H9 (cell line): ENCODE results near the gene TGIF1. TPM values are rescaled to one million over a fixed set of nuclear protein-coding genes. Genes with fewer than 3 reads are reported as not detected.
A peak's percentile ranks its signal among the peaks of the same experiment; 100 is the strongest.

Experiments used
- DNase-seq: peaks from one replicate; pipeline ENCODE4 v3.0.0-alpha.2; 2017
- H2AFZ ChIP-seq: one replicate; pipeline ENCODE4 v1.6.1; 2013; ENCODE audit warnings: mild to moderate bottlenecking, low read length, control low read depth, moderate library complexity
- H2AK5ac ChIP-seq: 2 replicates; pipeline ENCODE4 v1.6.1; 2013; ENCODE audit warnings: low read length, control low read depth, mixed read lengths; ENCODE audit not compliant: insufficient read length
- H2BK120ac ChIP-seq: one replicate; pipeline ENCODE4 v1.6.1; 2013; ENCODE audit warnings: low read depth, mild to moderate bottlenecking, low read length, control low read depth, inconsistent platforms; ENCODE audit not compliant: poor library complexity, severe bottlenecking
- H2BK12ac ChIP-seq: 2 replicates; pipeline ENCODE4 v1.6.1; 2013; ENCODE audit warnings: low read length, control low read depth, mixed read lengths, low read depth; ENCODE audit not compliant: insufficient read length
- H2BK15ac ChIP-seq: 2 replicates; pipeline ENCODE4 v1.6.1; 2013; ENCODE audit warnings: low read depth, low read length, control low read depth
- H2BK20ac ChIP-seq: one replicate; pipeline ENCODE4 v1.6.1; 2013; ENCODE audit warnings: low read depth, mild to moderate bottlenecking, low read length, control low read depth, inconsistent platforms; ENCODE audit not compliant: poor library complexity, severe bottlenecking
- H2BK5ac ChIP-seq: 2 replicates; pipeline ENCODE4 v1.6.1; 2013; ENCODE audit warnings: low read length, control low read depth, mixed read lengths; ENCODE audit not compliant: insufficient read length
- H3K14ac ChIP-seq: 2 replicates; pipeline ENCODE4 v1.6.1; 2013; ENCODE audit warnings: low read length, control low read depth; ENCODE audit not compliant: insufficient read depth
- H3K18ac ChIP-seq: 2 replicates; pipeline ENCODE4 v1.6.1; 2013; ENCODE audit warnings: low read depth, mild to moderate bottlenecking, mixed read lengths, low read length, control low read depth; ENCODE audit not compliant: insufficient read length
- H3K23ac ChIP-seq: 2 replicates; pipeline ENCODE4 v1.6.1; 2013; ENCODE audit warnings: low read length, control low read depth, mixed read lengths, low read depth; ENCODE audit not compliant: insufficient read length
- H3K23me2 ChIP-seq: 2 replicates; pipeline ENCODE4 v1.6.1; 2013; ENCODE audit warnings: low read depth, mild to moderate bottlenecking, mixed read lengths, low read length, control low read depth; ENCODE audit not compliant: insufficient read length, poor library complexity, severe bottlenecking
- H3K27ac ChIP-seq: 2 replicates; pipeline ENCODE4 v1.5.1; 2013; ENCODE audit warnings: low read length, control low read depth, mixed read lengths, low read depth; ENCODE audit not compliant: insufficient read length
- H3K27me3 ChIP-seq: 2 replicates; pipeline ENCODE4 v1.6.1; 2013; ENCODE audit warnings: low read length, control low read depth, inconsistent platforms; ENCODE audit not compliant: insufficient read depth
- H3K4ac ChIP-seq: 2 replicates; pipeline ENCODE4 v1.6.1; 2013; ENCODE audit warnings: low read depth, mild to moderate bottlenecking, control low read depth, inconsistent platforms, low read length, moderate library complexity
- H3K4me1 ChIP-seq: 2 replicates; pipeline ENCODE4 v1.6.1; 2013; ENCODE audit warnings: low read length, control low read depth, inconsistent platforms; ENCODE audit not compliant: insufficient read depth
- H3K4me2 ChIP-seq: 2 replicates; pipeline ENCODE4 v1.6.1; 2013; ENCODE audit warnings: low read length, control low read depth, mixed read lengths; ENCODE audit not compliant: insufficient read length, insufficient read depth
- H3K56ac ChIP-seq: 2 replicates; pipeline ENCODE4 v1.6.1; 2013; ENCODE audit warnings: low read depth, mild to moderate bottlenecking, mixed read lengths, low read length, control low read depth; ENCODE audit not compliant: insufficient read length
- H3K79me1 ChIP-seq: 2 replicates; pipeline ENCODE4 v1.6.1; 2013; ENCODE audit warnings: low read depth, mild to moderate bottlenecking, moderate library complexity, low read length, control low read depth, inconsistent platforms; ENCODE audit not compliant: insufficient read depth, poor library complexity, severe bottlenecking
- H3K79me2 ChIP-seq: 2 replicates; pipeline ENCODE4 v1.6.1; 2013; ENCODE audit warnings: low read length, control low read depth, inconsistent platforms; ENCODE audit not compliant: insufficient read depth
- H3K9ac ChIP-seq: 2 replicates; pipeline ENCODE4 v1.6.1; 2013; ENCODE audit warnings: low read length, control low read depth, mixed read lengths; ENCODE audit not compliant: insufficient read length; ENCODE audit errors: extremely low read depth
- H3K9me3 ChIP-seq: one replicate; pipeline ENCODE4 v1.6.1; 2013; ENCODE audit warnings: low read depth, low read length, inconsistent platforms; ENCODE audit not compliant: control insufficient read depth
- H3T11ph ChIP-seq: one replicate; pipeline ENCODE4 v1.6.1; 2013; ENCODE audit warnings: mild to moderate bottlenecking, low read length, control low read depth, inconsistent platforms
- H4K20me1 ChIP-seq: one replicate; pipeline ENCODE4 v1.6.1; 2013; ENCODE audit not compliant: control insufficient read depth, insufficient read length, insufficient read depth
- H4K5ac ChIP-seq: 2 replicates; pipeline ENCODE4 v1.6.1; 2013; ENCODE audit warnings: low read depth, mild to moderate bottlenecking, mixed read lengths, low read length, control low read depth; ENCODE audit not compliant: insufficient read length
- H4K8ac ChIP-seq: replicated peaks from 2 replicates; pipeline ENCODE4 v1.6.1; 2013; ENCODE audit warnings: low read length, control low read depth, mixed read lengths, low read depth; ENCODE audit not compliant: insufficient read length
- H4K91ac ChIP-seq: 2 replicates; pipeline ENCODE4 v1.6.1; 2013; ENCODE audit warnings: low read depth, mild to moderate bottlenecking, moderate library complexity, mixed read lengths, low read length, control low read depth; ENCODE audit not compliant: insufficient read length
- H3K27ac Mint-ChIP-seq, 3 experiments: 2 replicates in 2 of 3; 3 replicates in 1 of 3; pipeline ENCODE4 v1.8.0; 2020 to 2021; ENCODE audit warnings: mixed read lengths in 3 of 3, mild to moderate bottlenecking in 1 of 3, moderate library complexity in 1 of 3
- H3K27me3 Mint-ChIP-seq: 2 replicates; pipeline ENCODE4 v1.8.0; 2021; ENCODE audit warnings: low read depth, mild to moderate bottlenecking, moderate library complexity, mixed read lengths
- H3K36me3 Mint-ChIP-seq, 3 experiments: 2 replicates in 2 of 3; 3 replicates in 1 of 3; pipeline ENCODE4 v1.8.0; 2020 to 2021; ENCODE audit warnings: low read depth in 3 of 3, mixed read lengths in 3 of 3; ENCODE audit not compliant: insufficient read depth in 1 of 3
- H3K4me1 Mint-ChIP-seq, 2 experiments: 2 replicates each; pipeline ENCODE4 v1.8.0; 2020; ENCODE audit warnings: mixed read lengths in 2 of 2
- H3K4me3 Mint-ChIP-seq, 2 experiments: 2 replicates in 1 of 2; 3 replicates in 1 of 2; pipeline ENCODE4 v1.8.0; 2020 to 2021; ENCODE audit warnings: mild to moderate bottlenecking in 2 of 2, mixed read lengths in 2 of 2, moderate library complexity in 1 of 2
- H3K9me3 Mint-ChIP-seq, 2 experiments: 2 replicates in 1 of 2; 3 replicates in 1 of 2; pipeline ENCODE4 v1.8.0; 2020; ENCODE audit warnings: mild to moderate bottlenecking in 2 of 2, mixed read lengths in 2 of 2, moderate library complexity in 1 of 2
- WGBS: extraction: QIAGEN DNeasy Blood & Tissue Kit; methylation state at CpG from one replicate; pipeline ENCODE4 v1.1.7; 2013; ENCODE audit warnings: missing lambda C conversion rate, low lambda C conversion rate, mixed read lengths; ENCODE audit not compliant: insufficient read length; ENCODE audit errors: extremely low coverage; 5-methylcytosine and 5-hydroxymethylcytosine counted together
- total RNA-seq: library from RNA; stranded (reverse); gene quantifications from 2 replicates; pipeline ENCODE4 v1.2.1, GENCODE V29; 2021
- TF ChIP-seq, protein P1 (sequence below): fragments of 200-600 bp; sonication (generic); conservative IDR thresholded peaks from 3 replicates; pipeline ENCODE4 v1.8.0; 2021; ENCODE audit warnings: antibody characterized with exemption, mild to moderate bottlenecking

Gene TGIF1
- total RNA-seq, 1 experiment from 2014 or later: 261 TPM

DNA sequence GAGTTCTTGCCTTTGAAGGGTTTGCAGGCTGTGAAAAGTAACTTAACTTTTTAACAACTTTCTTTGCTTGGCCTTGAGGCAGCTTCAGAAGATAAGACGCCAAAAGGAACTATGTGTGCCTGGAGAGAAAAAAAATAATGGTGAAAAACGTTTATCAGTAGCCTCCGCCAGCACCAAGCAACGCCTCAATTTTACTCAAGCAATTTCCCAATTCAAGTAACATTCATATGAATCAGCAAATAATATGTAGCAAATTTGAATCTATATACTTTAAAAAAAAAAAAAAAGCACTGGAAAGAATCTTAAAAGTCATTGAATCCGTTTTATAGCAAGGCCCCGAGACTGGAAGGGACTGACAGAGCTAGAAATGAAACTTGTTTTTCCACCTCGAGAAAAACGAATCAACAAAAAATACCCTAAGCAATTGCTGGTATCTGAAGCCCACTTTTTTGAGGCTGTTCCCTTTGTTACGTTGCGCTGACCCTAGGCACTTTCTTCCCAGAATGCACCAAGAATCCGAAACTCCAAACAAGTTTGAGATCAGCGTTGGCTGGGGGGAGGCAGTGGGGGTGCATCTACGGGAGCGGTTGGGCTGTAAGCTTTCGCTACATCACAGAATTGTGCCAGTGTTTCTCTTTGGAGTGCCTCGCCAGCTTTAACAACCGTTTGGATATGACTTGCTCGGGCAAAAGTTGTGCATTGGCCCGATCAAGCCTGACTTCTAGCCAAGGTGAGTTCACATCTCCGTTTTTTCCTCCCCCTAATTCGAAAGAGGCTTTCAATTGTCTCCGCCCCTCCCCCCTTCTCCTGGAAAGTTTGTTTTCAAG lies 2.7 kb upstream of the TGIF1 start:
- H3K56ac ChIP-seq: peak overlapping the region; percentile 94
- peak overlapping the region; percentile 97 for H2BK12ac ChIP-seq
- peak overlapping the region; percentile 93 for H3K14ac ChIP-seq
- peaks cover 13% of the 10 kb centered on the region for H3K4me1 ChIP-seq
- H4K20me1 ChIP-seq: no peaks in the 10 kb centered on the region
- peak overlapping the region; percentile 87 for H3T11ph ChIP-seq
- H3K4me2 ChIP-seq: peak overlapping the region; percentile 85
- no peaks in the 10 kb centered on the region for H3K79me1 ChIP-seq
- WGBS: no CpG with 5 or more reads among the region's 22 CpGs
- H2BK120ac ChIP-seq: peak overlapping the region; percentile 96
- Mint-ChIP-seq H3K4me1 (peaks cover 33 to 44% of the 10 kb centered on the region in 2 experiments), H3K4me3 (peak overlapping the region; percentile 98 to 99), H3K36me3 (peaks cover 14 to 21% (median 20%) of the 10 kb centered on the region in 3 experiments), H3K9me3 (peaks cover under 1 to 8% of the 10 kb centered on the region in 2 experiments; a peak in 3 of 5 replicates), H3K27me3 (peaks cover 2% of the 10 kb centered on the region; the same call in 1 of the 2 replicates), H3K27ac (peak overlapping the region; percentile 100)
- H3K27me3 ChIP-seq: no peaks in the 10 kb centered on the region
- H2AFZ ChIP-seq: no peak overlapping the region
- peak; percentile 50 for DNase-seq
- peak overlapping the region; percentile 97 for H3K18ac ChIP-seq
- H4K91ac ChIP-seq: peak overlapping the region; percentile 70
- TF ChIP-seq, protein P1, sequence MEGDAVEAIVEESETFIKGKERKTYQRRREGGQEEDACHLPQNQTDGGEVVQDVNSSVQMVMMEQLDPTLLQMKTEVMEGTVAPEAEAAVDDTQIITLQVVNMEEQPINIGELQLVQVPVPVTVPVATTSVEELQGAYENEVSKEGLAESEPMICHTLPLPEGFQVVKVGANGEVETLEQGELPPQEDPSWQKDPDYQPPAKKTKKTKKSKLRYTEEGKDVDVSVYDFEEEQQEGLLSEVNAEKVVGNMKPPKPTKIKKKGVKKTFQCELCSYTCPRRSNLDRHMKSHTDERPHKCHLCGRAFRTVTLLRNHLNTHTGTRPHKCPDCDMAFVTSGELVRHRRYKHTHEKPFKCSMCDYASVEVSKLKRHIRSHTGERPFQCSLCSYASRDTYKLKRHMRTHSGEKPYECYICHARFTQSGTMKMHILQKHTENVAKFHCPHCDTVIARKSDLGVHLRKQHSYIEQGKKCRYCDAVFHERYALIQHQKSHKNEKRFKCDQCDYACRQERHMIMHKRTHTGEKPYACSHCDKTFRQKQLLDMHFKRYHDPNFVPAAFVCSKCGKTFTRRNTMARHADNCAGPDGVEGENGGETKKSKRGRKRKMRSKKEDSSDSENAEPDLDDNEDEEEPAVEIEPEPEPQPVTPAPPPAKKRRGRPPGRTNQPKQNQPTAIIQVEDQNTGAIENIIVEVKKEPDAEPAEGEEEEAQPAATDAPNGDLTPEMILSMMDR: no peak
- H3K23me2 ChIP-seq: peaks cover 15% of the 10 kb centered on the region
- no peak overlapping the region for H4K8ac ChIP-seq
- peak overlapping the region; percentile 99 for H3K27ac ChIP-seq
- H4K5ac ChIP-seq: peak overlapping the region; percentile 92
- H3K79me2 ChIP-seq: peaks cover 27% of the 10 kb centered on the region; the same call in 1 of the 2 replicates
- peak overlapping the region; percentile 87; the same call in 1 of the 2 replicates for H3K4ac ChIP-seq
- H3K9ac ChIP-seq: peak overlapping the region; percentile 94
- peak overlapping the region; percentile 35 for H2AK5ac ChIP-seq
- peak overlapping the region; percentile 15 for H3K23ac ChIP-seq
- H2BK20ac ChIP-seq: no peak overlapping the region
- H2BK15ac ChIP-seq: no peak overlapping the region
- no peaks in the 10 kb centered on the region for H3K9me3 ChIP-seq
- H2BK5ac ChIP-seq: peak overlapping the region; percentile 76
